Measurements from ENCODE around the gene SNCAIP. TPM values are rescaled to one million over a fixed set of nuclear protein-coding genes. Genes with fewer than 3 reads are reported as not detected.

SNCAIP gene
- total RNA-seq, 1 experiment from 2014 or later: 3.0 TPM

- Histone ChIP-seq H2BK20ac (ENCODE audit: low read depth, low read length, poor library complexity, severe bottlenecking) (no peak overlapping the region), H2AK5ac (ENCODE audit: insufficient read length, low read length) (no peak overlapping the region), H3K14ac (ENCODE audit: insufficient read depth, low read length) (no peak overlapping the region), H3K18ac (ENCODE audit: insufficient read length, low read depth, low read length) (no peak overlapping the region), H3K27ac (ENCODE audit: insufficient read length, low read depth, low read length) (no peak overlapping the region), H3K4me1 (ENCODE audit: insufficient read depth, low read length) (peaks cover 12% of the 10 kb centered on the region; the same call in 1 of the 2 replicates), H3K79me2 (ENCODE audit: insufficient read depth, low read length) (no peaks in the 10 kb centered on the region), H3K9ac (ENCODE audit: extremely low read depth, insufficient read length, low read length) (no peak overlapping the region), H3K4me2 (ENCODE audit: insufficient read depth, insufficient read length, low read length) (no peak overlapping the region), H3K79me1 (ENCODE audit: insufficient read depth, low read depth, low read length, poor library complexity, severe bottlenecking) (no peaks in the 10 kb centered on the region), H2BK15ac (ENCODE audit: low read depth, low read length) (no peak overlapping the region), H3K56ac (ENCODE audit: insufficient read length, low read depth, low read length) (no peak overlapping the region), H4K20me1 (ENCODE audit: control insufficient read depth, insufficient read depth, insufficient read length) (no peaks in the 10 kb centered on the region), H3K4ac (ENCODE audit: low read depth, low read length) (no peak overlapping the region), H2AFZ (ENCODE audit: low read length) (no peak overlapping the region), H3T11ph (ENCODE audit: low read length) (no peak overlapping the region), H3K23ac (ENCODE audit: insufficient read length, low read depth, low read length) (no peak overlapping the region), H4K8ac (replicated peaks; ENCODE audit: insufficient read length, low read depth, low read length) (no peak overlapping the region), H3K23me2 (ENCODE audit: insufficient read length, low read depth, low read length, poor library complexity, severe bottlenecking) (no peaks in the 10 kb centered on the region), H2BK5ac (ENCODE audit: insufficient read length, low read length) (no peak overlapping the region), H2BK12ac (ENCODE audit: insufficient read length, low read depth, low read length) (no peak overlapping the region), H3K27me3 (ENCODE audit: insufficient read depth, low read length) (no peaks in the 10 kb centered on the region), H3K9me3 (ENCODE audit: control insufficient read depth, low read depth, low read length) (no peaks in the 10 kb centered on the region), H4K5ac (ENCODE audit: insufficient read length, low read depth, low read length) (no peak overlapping the region), H4K91ac (ENCODE audit: insufficient read length, low read depth, low read length) (no peak overlapping the region), H2BK120ac (ENCODE audit: low read depth, low read length, poor library complexity, severe bottlenecking) (no peak overlapping the region)
- H3K36me3 Mint-ChIP-seq (ENCODE audit: insufficient read depth in 1 of 3, low read depth in 3 of 3): peaks cover 0 to 3% (median 2%) of the 10 kb centered on the region in 3 experiments; a peak in 4 of 7 replicates
- H3K27ac Mint-ChIP-seq: 0 out of 7 replicates have a peak overlapping the region, but pooled peaks of 1 of the 3 experiments have one; percentile 6
- H3K4me3 Mint-ChIP-seq: no peak overlapping the region
- WGBS (ENCODE audit: extremely low coverage, insufficient read length, low lambda C conversion rate): no CpG with 5 or more reads among the region's 2 CpGs
- H3K4me1 Mint-ChIP-seq: peaks cover 58 to 59% of the 10 kb centered on the region in 2 experiments
- TF ChIP-seq, protein P1, sequence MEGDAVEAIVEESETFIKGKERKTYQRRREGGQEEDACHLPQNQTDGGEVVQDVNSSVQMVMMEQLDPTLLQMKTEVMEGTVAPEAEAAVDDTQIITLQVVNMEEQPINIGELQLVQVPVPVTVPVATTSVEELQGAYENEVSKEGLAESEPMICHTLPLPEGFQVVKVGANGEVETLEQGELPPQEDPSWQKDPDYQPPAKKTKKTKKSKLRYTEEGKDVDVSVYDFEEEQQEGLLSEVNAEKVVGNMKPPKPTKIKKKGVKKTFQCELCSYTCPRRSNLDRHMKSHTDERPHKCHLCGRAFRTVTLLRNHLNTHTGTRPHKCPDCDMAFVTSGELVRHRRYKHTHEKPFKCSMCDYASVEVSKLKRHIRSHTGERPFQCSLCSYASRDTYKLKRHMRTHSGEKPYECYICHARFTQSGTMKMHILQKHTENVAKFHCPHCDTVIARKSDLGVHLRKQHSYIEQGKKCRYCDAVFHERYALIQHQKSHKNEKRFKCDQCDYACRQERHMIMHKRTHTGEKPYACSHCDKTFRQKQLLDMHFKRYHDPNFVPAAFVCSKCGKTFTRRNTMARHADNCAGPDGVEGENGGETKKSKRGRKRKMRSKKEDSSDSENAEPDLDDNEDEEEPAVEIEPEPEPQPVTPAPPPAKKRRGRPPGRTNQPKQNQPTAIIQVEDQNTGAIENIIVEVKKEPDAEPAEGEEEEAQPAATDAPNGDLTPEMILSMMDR (conservative IDR thresholded peaks at IDR 0.05): no peak
- H3K9me3 Mint-ChIP-seq: no peaks in the 10 kb centered on the region; a peak in 1 of 5 replicates
- no peaks in the 10 kb centered on the region for H3K27me3 Mint-ChIP-seq (ENCODE audit: low read depth)
- DNase-seq: no peak
Observed at GRCh38 chr5:122470365-122470764, 158.3 kb downstream of the SNCAIP start.
